GM12872 (cell line): ENCODE results near the gene DUS4L.

Source experiments
- TF ChIP-seq, protein P1 (sequence below): IDR thresholded peaks from 3 replicates; pipeline ENCODE4 v1.5.1; 2011; ENCODE audit warnings: low read depth, mild to moderate bottlenecking, low read length, moderate library complexity; ENCODE audit not compliant: insufficient read depth

Gene DUS4L, protein sequence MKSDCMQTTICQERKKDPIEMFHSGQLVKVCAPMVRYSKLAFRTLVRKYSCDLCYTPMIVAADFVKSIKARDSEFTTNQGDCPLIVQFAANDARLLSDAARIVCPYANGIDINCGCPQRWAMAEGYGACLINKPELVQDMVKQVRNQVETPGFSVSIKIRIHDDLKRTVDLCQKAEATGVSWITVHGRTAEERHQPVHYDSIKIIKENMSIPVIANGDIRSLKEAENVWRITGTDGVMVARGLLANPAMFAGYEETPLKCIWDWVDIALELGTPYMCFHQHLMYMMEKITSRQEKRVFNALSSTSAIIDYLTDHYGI

DNA sequence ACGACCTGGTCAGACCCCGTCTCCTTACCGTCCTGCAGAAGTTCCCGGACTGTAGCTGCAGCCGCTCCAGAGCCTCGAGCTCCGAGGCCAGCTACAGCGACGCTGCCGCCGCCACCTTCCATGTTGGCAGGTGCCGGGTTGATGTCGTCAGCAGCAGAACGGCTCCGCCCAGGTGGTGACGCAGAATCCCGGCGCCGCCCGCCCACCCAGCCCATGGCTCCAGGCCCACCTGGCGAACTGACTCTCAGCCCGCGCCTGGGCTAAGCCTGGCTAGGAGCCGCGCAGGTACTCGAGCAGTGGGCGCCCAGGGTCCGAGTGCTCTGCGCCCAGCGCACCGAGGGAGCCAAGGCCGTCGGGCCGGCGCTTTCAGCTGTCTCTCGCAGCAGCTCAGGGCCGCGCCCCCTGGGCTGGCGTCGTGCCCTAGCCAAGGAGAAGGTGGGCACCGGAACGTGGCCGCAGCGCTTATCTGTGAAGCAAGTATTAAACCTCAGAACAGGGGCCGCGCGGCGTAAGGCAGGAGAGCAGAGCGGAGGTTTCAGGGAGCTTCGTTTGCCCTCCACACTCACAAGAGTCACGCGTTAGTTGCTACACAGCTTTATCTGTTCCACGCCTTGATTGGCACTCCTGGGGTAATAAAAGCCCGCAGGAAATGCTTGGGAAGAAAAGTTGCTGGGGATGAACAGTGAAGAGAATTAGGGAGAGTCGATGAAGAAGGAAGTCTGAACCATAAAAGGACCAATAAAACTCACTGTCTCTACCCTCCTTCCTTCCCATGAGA lies at the start of gene DUS4L, which contains the start of gene COG5:
TSS of gene DUS4L (plus strand) at position 197 of the 778 bp plus-strand sequence. CDS start 3,100 bp downstream, outside the sequence.
TSS of gene COG5 (minus strand) at position 146 of the 778 bp plus-strand sequence. CDS start at position 122, 24 bp downstream.
- TF ChIP-seq, protein P1, sequence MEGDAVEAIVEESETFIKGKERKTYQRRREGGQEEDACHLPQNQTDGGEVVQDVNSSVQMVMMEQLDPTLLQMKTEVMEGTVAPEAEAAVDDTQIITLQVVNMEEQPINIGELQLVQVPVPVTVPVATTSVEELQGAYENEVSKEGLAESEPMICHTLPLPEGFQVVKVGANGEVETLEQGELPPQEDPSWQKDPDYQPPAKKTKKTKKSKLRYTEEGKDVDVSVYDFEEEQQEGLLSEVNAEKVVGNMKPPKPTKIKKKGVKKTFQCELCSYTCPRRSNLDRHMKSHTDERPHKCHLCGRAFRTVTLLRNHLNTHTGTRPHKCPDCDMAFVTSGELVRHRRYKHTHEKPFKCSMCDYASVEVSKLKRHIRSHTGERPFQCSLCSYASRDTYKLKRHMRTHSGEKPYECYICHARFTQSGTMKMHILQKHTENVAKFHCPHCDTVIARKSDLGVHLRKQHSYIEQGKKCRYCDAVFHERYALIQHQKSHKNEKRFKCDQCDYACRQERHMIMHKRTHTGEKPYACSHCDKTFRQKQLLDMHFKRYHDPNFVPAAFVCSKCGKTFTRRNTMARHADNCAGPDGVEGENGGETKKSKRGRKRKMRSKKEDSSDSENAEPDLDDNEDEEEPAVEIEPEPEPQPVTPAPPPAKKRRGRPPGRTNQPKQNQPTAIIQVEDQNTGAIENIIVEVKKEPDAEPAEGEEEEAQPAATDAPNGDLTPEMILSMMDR: no peak

DNA sequence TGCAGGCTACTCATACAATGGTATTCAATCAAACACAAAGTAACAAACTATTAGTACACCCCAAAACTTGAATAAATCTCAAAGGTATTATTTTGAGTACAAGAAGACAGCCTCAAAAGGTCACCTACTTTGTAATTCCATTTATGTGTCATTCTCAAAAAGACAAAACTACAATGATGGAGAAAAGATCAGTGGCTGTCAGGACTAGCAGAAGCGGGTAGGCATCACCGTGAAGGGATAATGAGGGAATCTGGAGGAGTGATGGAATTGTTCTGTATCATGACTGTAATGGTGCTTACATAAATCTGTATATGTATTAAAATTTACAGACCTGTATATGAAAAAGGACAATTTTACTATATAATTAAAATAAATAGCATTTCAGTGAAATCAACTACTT lies 37.1 kb upstream of the DUS4L start:
- TF ChIP-seq, protein P1: no peak

DNA sequence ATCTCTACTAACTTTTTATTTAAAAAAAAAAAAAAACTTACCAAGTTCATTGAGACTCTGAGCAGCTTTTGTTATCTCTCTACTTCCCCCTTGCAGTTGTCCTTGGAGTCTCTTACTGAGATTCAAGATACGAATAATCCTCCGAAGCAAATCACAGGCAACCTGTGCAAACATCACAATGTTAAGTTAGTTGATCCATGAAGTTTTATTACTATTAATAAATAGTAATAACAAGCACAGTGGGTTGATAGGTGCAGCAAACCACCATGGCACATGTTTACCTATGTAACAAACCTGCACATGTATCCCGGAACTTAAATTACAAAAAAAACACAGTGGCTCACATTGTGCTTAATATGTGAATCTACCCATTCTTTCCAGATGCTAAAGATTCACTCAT lies 36.6 kb upstream of the DUS4L start:
- TF ChIP-seq, protein P1: no peak

DNA sequence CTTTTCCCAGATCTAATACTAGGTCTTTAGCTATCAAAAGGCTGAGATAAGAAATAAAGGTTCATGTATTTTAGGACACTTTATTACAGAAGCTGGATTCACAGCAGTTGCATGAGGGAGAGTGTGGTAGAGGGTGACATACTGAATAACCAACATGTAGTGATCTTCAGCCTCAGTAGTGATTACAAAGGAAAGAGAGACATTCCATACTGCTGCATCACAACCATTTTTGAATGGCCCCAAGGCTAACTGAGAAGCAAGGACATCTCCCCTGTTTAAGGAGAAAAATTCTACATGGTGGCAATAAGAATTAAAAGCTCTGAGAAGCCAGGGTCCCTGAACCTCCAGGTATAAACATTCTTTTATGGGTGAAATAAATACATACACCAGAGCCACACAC lies 35.3 kb upstream of the DUS4L start:
- TF ChIP-seq, protein P1: no peak

DNA sequence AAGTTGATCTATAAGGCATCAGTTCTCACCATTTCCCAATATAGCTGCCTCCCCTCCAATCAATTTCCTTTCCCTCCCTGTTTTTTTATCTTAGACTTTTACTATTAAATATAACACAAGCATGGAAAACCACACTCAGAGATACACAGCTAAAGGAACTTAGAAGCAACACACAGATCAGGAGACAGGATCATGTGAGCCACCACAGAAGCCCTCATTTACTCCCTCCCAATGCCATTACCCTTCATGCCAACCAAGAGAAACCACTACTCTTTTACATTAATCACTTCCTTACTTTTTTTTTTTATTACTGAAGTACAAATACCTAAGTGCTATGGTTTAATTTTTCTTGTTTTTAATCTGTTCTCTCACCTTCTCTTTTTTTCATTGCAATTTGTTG lies 33.0 kb upstream of the DUS4L start:
- TF ChIP-seq, protein P1: no peak

DNA sequence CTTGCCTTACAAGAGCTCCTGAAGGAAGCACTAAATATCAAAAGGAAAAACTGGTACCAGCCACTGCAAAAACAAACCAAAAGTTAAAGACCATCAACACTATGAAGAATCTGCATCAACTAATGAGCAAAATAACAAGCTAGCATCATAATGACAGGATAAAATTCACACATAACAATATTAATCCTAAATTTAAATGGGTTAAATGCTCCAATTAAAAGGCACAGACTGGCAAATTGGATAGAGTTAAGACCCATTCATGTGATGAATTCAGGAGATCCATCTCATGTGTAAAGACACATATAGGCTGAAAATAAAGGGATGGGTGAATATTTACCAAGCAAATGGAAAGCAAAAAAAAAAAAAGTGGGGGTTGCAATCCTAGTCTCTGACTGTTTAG lies 29.6 kb upstream of the DUS4L start:
- TF ChIP-seq, protein P1: no peak

DNA sequence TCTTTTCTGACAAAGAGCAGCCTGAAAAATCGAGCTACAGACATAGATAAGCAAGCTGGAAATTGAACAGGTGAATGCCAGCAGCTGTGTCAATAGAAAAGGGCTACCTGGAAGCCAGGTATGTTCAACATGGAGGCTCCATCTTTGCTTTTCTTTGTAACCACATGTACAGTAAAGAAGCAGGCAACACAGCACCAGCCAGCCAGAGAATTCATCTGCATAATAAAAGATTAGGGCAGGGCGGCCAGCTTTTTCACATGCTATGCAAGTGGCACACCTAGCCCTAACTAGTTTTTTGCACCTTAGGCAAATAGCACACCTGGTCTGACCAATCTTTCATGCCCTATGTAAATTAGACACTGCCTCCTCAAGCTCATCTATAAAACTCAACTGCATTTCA lies 25.8 kb upstream of the DUS4L start:
- TF ChIP-seq, protein P1: no peak
